Measurements from ENCODE around the gene PCGF6.
A peak's percentile ranks its signal among the peaks of the same experiment; 100 is the strongest.
"Not testable (repeated sequence)": the region's sequence is repeated elsewhere in the genome, so short reads cannot be mapped to it uniquely, and the experiment has no call there.

The PCGF6 gene

DNA sequence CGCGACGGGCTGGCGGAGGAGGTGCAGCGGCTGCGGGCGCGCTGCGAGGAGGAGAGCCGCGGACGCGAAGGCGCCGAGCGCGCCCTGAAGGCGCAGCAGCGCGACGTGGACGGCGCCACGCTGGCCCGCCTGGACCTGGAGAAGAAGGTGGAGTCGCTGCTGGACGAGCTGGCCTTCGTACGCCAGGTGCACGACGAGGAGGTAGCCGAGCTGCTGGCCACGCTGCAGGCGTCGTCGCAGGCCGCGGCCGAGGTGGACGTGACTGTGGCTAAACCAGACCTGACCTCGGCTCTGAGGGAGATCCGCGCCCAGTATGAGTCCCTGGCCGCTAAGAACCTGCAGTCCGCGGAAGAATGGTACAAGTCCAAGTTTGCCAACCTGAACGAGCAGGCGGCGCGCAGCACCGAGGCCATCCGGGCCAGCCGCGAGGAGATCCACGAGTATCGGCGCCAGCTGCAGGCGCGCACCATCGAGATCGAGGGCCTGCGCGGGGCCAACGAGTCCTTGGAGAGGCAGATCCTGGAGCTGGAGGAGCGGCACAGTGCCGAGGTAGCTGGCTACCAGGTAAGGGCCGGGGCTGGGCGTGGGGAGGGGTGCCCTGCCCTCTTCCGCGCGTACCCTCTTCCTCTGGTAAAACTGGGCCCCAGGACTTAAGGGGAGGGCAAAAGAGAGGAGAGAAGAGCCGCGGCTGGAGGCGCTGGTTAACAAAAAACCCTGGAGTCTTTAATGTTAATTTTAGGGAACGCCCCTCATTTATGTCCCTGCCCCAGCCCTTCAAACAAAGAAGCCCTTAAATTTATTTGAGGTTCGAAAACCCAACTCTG is 73.0 kb downstream of the PCGF6 start:
- H3K4me3 ChIP-seq (ENCODE audit: low read length), result peak overlapping the region; percentile 69
- H3K4me1 ChIP-seq (ENCODE audit: control insufficient read depth, low read depth, low read length), result peaks cover 12% of the 10 kb centered on the region
- no peak overlapping the region for H3K9ac ChIP-seq (ENCODE audit: low read length)
- no peaks in the 10 kb centered on the region for H3K9me3 ChIP-seq (ENCODE audit: control insufficient read depth, low read depth, low read length)
- H3K36me3 ChIP-seq (ENCODE audit: control insufficient read depth, low read depth, low read length), result no peaks in the 10 kb centered on the region
- peaks cover 67% of the 10 kb centered on the region for H3K27me3 ChIP-seq (ENCODE audit: control insufficient read depth, insufficient read depth, low read length)
- no peak overlapping the region for H3K27ac ChIP-seq (ENCODE audit: low read length)

DNA sequence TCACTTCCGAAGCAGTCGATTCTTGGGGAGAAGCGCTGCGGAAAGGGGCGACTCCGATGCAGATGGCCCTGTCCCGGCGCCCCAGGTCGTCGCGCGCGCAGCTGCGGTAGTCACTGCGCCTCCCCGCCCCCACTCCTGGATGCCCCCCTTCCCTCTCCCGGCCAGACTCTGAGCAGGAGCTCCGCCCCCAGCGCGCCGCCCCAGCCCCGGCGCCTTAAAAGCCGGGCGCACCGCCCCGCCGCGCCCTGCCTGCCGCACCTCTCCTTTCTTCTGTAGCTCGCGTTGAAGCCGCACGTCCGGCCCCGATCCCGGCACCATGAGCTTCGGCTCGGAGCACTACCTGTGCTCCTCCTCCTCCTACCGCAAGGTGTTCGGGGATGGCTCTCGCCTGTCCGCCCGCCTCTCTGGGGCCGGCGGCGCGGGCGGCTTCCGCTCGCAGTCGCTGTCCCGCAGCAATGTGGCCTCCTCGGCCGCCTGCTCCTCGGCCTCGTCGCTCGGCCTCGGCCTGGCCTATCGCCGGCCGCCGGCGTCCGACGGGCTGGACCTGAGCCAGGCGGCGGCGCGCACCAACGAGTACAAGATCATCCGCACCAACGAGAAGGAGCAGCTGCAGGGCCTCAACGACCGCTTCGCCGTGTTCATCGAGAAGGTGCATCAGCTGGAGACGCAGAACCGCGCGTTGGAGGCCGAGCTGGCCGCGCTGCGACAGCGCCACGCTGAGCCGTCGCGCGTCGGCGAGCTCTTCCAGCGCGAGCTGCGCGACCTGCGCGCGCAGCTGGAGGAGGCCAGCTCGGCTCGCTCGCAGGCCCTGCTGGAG is 73.8 kb downstream of the PCGF6 start, which contains the start of gene INA:
TSS of gene INA (plus strand) at position 243 of the 817 bp plus-strand sequence. CDS start at position 317, 74 bp downstream.
- Histone ChIP-seq H3K9ac (ENCODE audit: low read length) (peak within 1 kb of the TSS; percentile 23), H3K36me3 (ENCODE audit: control insufficient read depth, low read depth, low read length) (no peaks in the 10 kb centered on the region), H3K27ac (ENCODE audit: low read length) (no peak within 1 kb of the TSS), H3K4me3 (ENCODE audit: low read length) (peak within 1 kb of the TSS; percentile 69), H3K27me3 (ENCODE audit: control insufficient read depth, insufficient read depth, low read length) (peaks cover 67% of the 10 kb centered on the region), H3K4me1 (ENCODE audit: control insufficient read depth, low read depth, low read length) (peaks cover 9% of the 10 kb centered on the region), H3K9me3 (ENCODE audit: control insufficient read depth, low read depth, low read length) (no peaks in the 10 kb centered on the region)

DNA sequence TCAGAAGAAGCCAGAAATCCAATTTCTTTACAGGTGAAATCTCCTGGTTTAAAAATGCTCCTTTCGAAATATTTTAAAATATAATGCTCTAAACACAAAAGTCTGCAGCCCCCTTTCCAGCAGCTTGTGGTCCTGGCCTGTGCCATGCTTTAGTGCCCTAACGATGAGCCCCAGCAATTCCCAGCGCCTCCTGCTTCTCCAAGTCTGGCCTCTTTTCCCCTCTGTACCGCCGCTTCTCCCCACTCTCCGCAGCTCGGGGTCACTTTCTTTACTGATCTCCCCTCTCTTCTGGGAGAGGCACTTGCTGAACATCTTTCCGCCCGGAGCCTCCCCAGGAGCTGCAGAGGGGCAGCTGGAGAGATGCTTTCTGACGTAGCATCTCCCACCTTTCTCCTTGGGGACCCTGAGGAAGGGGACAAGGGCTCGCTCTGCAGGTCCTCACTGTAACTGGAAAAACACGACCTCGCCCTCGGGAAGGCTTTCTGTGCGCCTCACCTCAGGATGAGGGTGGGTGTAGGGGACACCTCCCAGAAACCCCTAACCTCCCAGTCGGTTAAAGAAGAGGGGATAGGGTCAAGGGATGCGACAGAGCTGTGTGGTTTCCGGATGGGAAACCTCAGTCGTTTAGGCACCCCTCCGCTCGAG is 74.6 kb downstream of the PCGF6 start:
- H3K27ac ChIP-seq (ENCODE audit: low read length), result no peak overlapping the region
- peaks cover 64% of the 10 kb centered on the region for H3K27me3 ChIP-seq (ENCODE audit: control insufficient read depth, insufficient read depth, low read length)
- H3K9me3 ChIP-seq (ENCODE audit: control insufficient read depth, low read depth, low read length), result no peaks in the 10 kb centered on the region
- H3K4me1 ChIP-seq (ENCODE audit: control insufficient read depth, low read depth, low read length), result peaks cover 3% of the 10 kb centered on the region
- H3K36me3 ChIP-seq (ENCODE audit: control insufficient read depth, low read depth, low read length), result no peaks in the 10 kb centered on the region
- H3K9ac ChIP-seq (ENCODE audit: low read length), result peak overlapping the region; percentile 23
- peak overlapping the region; percentile 69 for H3K4me3 ChIP-seq (ENCODE audit: low read length)

DNA sequence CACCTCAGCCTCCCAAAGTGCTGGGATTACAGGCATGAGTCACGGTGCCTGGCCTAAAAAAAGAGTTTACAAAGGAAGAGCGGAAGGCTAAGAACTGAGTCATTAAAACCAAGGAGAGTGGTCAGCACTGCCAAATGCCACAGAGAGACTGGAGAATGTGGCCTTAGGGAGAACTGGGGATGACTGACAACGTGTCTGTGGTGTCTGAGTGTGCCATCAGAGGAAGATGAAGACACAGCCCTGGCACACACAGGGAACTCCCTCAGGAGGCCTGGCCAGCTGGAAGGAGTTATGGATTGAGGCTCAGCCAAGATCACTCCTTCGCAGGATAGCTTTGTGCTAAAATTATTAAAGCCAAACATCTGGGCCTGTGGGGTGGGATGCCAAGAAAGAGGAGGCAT is 77.9 kb downstream of the PCGF6 start:
- no peaks in the 10 kb centered on the region for H3K36me3 ChIP-seq (ENCODE audit: control insufficient read depth, low read depth, low read length)
- H3K9me3 ChIP-seq (ENCODE audit: control insufficient read depth, low read depth, low read length), result no peaks in the 10 kb centered on the region
- no peak overlapping the region for H3K4me3 ChIP-seq (ENCODE audit: low read length)
- H3K27me3 ChIP-seq (ENCODE audit: control insufficient read depth, insufficient read depth, low read length), result peaks cover 31% of the 10 kb centered on the region
- no peak overlapping the region for H3K9ac ChIP-seq (ENCODE audit: low read length)
- H3K4me1 ChIP-seq (ENCODE audit: control insufficient read depth, low read depth, low read length), result no peaks in the 10 kb centered on the region
- no peak overlapping the region for H3K27ac ChIP-seq (ENCODE audit: low read length)

DNA sequence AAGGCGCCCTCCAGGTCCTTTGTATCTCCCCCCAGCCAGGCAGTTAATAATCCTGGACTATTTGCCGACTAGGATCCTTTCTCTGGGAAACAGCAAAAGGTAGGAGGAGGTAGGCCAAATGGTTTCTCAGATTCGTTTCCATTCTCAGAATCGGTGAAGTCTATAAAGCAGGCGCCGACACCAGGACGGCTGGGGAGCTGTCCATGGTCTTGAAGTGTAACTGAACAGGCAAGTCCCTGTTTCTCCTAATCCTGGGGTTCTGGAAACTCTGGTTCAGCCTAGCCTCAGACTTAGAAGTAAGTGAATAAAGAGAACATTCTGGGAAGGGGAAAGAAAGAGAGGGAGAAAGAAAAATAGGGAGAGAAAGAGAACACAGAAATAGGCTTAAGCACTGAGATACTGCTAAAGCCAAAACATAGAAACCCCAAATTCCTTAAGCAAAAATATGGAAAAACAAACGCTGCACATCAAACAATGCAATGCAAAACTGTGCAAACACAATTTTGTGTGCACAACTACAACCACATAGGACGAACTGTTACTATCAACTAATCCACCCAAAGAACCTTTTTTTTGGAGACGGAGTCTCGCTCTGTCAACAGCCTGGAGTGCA is 85.1 kb downstream of the PCGF6 start:
- Histone ChIP-seq H3K4me1 (ENCODE audit: control insufficient read depth, low read depth, low read length) (no peaks in the 10 kb centered on the region), H3K27me3 (ENCODE audit: control insufficient read depth, insufficient read depth, low read length) (peaks cover 4% of the 10 kb centered on the region), H3K9me3 (ENCODE audit: control insufficient read depth, low read depth, low read length) (no peaks in the 10 kb centered on the region), H3K4me3 (ENCODE audit: low read length) (no peak overlapping the region), H3K36me3 (ENCODE audit: control insufficient read depth, low read depth, low read length) (no peaks in the 10 kb centered on the region), H3K27ac (ENCODE audit: low read length) (no peak overlapping the region), H3K9ac (ENCODE audit: low read length) (no peak overlapping the region)

DNA sequence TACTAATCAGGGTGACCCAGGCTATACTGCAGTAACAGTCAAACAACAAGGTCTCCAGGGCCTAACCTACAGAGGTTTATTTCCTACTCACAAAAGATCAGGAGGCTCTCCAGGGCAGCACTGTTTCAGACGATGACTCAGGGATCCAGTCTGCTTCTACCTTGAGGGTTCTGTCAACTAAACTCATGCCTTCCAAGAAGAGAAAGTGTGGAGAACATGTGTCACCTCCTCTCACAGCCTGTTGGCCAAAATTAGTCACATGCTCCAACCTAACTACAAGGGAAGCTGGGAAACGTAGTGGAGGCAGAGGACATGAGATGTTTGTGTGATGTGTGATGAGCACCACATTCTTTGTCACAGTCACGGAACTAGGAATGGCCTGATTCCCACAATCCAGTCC is 88.7 kb downstream of the PCGF6 start:
- Histone ChIP-seq H3K27me3 (ENCODE audit: control insufficient read depth, insufficient read depth, low read length) (peaks cover 4% of the 10 kb centered on the region), H3K4me3 (ENCODE audit: low read length) (no peak overlapping the region), H3K27ac (ENCODE audit: low read length) (no peak overlapping the region), H3K4me1 (ENCODE audit: control insufficient read depth, low read depth, low read length) (no peaks in the 10 kb centered on the region), H3K36me3 (ENCODE audit: control insufficient read depth, low read depth, low read length) (no peaks in the 10 kb centered on the region), H3K9ac (ENCODE audit: low read length) (no peak overlapping the region), H3K9me3 (ENCODE audit: control insufficient read depth, low read depth, low read length) (no peaks in the 10 kb centered on the region)

DNA sequence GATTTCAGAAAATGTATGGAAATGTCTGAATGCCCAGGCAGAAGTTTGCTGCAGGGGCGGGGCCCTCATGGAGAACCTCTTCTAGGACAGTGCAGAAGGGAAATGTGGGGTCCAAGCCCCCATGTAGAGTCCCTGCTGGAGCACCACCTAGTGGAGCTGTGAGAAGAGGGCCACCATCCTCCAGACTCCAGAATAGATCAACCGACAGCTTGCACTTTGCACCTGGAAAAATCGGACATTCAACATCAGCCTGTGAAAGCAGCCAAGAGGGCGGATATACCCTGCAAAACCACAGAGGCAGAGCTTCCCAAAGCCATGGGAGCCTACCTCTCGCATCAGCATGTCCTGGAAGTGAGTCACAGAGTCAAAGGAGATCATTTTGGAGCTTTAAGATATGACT is 91.0 kb downstream of the PCGF6 start:
- H3K27ac ChIP-seq (ENCODE audit: low read length), result no peak overlapping the region
- no peaks in the 10 kb centered on the region for H3K4me1 ChIP-seq (ENCODE audit: control insufficient read depth, low read depth, low read length)
- H3K27me3 ChIP-seq (ENCODE audit: control insufficient read depth, insufficient read depth, low read length), result no peaks in the 10 kb centered on the region
- no peaks in the 10 kb centered on the region for H3K9me3 ChIP-seq (ENCODE audit: control insufficient read depth, low read depth, low read length)
- H3K36me3 ChIP-seq (ENCODE audit: control insufficient read depth, low read depth, low read length), result no peaks in the 10 kb centered on the region
- H3K4me3 ChIP-seq (ENCODE audit: low read length), result no peak overlapping the region
- no peak overlapping the region for H3K9ac ChIP-seq (ENCODE audit: low read length)

DNA sequence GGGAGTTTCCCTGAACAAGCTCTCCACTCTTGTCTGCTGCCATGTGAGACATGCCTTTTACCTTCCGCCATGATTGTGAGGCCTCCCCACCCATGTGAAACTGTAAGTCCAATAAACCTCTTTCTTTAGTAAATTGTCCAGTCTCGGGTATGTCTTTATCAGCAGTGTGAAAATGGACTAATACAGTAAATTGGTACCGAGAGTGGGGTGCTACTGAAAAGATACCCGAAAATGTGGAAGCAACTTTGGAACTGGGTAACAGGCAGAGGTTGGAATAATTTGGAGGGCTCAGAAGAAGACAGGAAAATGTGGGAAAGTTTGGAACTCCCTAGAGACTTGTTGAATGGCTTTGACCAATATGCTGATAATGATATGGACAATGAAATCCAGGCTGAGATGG is 92.0 kb downstream of the PCGF6 start:
- not testable (repeated sequence) for H3K9me3 ChIP-seq (ENCODE audit: control insufficient read depth, low read depth, low read length); H3K36me3 ChIP-seq (ENCODE audit: control insufficient read depth, low read depth, low read length); H3K9ac ChIP-seq (ENCODE audit: low read length); H3K27ac ChIP-seq (ENCODE audit: low read length); H3K4me3 ChIP-seq (ENCODE audit: low read length); H3K4me1 ChIP-seq (ENCODE audit: control insufficient read depth, low read depth, low read length); H3K27me3 ChIP-seq (ENCODE audit: control insufficient read depth, insufficient read depth, low read length)

DNA sequence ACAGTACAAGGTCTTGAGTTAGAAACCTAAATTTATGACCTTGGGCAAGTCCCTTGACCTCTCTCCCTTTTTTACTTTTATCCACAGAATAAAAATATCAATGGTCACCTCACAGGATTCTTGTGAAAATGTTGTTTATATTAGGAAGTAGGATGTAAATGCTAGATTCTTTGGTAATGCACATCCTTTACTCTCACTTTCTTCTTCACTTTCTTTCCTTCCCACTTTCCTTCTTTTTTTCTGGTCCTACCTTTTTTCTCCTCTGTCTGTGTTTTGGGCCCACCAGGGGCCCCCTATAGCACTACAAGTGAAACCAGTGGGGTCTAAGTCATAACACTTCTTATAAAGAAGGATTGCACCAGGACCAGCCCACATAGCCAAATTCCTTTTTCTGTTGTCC is 93.1 kb downstream of the PCGF6 start:
- H3K9me3 ChIP-seq (ENCODE audit: control insufficient read depth, low read depth, low read length), result no peaks in the 10 kb centered on the region
- H3K27me3 ChIP-seq (ENCODE audit: control insufficient read depth, insufficient read depth, low read length), result no peaks in the 10 kb centered on the region
- no peaks in the 10 kb centered on the region for H3K4me1 ChIP-seq (ENCODE audit: control insufficient read depth, low read depth, low read length)
- no peak overlapping the region for H3K4me3 ChIP-seq (ENCODE audit: low read length)
- no peaks in the 10 kb centered on the region for H3K36me3 ChIP-seq (ENCODE audit: control insufficient read depth, low read depth, low read length)
- H3K9ac ChIP-seq (ENCODE audit: low read length), result no peak overlapping the region
- no peak overlapping the region for H3K27ac ChIP-seq (ENCODE audit: low read length)

DNA sequence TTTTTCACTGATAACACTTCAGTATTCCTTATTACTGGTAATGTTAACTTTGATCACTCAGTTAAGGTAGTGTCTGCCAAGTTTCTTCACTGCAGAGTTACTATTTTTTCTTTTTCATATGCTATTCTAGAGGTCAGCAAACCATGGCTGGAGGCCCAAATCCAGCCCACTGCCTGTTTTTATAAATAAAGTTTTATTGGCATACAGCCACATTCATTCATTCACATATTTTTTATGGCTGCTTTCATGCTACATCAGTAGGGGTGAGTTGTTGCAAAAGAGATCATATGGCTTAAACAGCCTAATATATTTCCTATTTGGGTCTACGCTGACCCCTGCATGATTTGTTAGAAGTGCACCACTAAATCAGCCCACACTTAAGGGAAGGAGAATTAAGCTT is 94.3 kb downstream of the PCGF6 start:
- Histone ChIP-seq H3K27ac (ENCODE audit: low read length) (no peak overlapping the region), H3K4me3 (ENCODE audit: low read length) (no peak overlapping the region), H3K27me3 (ENCODE audit: control insufficient read depth, insufficient read depth, low read length) (no peaks in the 10 kb centered on the region), H3K4me1 (ENCODE audit: control insufficient read depth, low read depth, low read length) (no peaks in the 10 kb centered on the region), H3K9ac (ENCODE audit: low read length) (no peak overlapping the region), H3K9me3 (ENCODE audit: control insufficient read depth, low read depth, low read length) (no peaks in the 10 kb centered on the region), H3K36me3 (ENCODE audit: control insufficient read depth, low read depth, low read length) (no peaks in the 10 kb centered on the region)
